NOMO-1 (cell line): ENCODE measurements around the gene MGLL.

Experiments used
- DNase-seq, 2 experiments: peaks; one replicate each; lab custom pipeline; 2025; ENCODE audit not compliant: unreplicated experiment in 2 of 2; lab: John Stamatoyannopoulos, UW

The MGLL gene

GRCh38 chr3:127680798-127681221 lies 141.5 kb downstream of the MGLL start:
- DNase-seq, result no peak

DNA sequence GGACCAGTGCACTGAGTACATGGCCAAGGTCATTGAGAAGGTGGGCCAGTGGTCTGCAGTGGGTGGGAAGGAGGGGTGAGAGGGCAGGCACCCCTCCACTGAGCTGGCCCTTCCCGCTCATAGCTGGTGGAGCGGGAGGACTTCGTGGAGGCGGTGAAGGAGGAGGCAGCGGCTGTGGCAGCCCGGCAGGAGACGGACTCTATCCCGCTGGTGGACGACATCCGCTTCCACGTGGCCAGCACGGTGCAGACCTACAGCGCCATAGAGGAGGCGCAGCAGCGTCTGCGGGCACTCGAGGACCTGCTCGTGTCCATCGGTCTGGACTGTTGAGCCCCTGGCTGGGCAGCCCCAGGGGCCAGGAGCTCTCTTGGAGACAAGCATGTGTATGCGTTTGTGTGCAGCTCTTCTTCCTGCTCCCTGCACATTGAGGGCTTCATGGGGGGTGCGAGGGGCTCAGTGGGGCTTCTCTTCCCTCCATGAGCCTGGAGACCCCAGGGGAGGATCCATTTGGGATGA lies 142.1 kb downstream of the MGLL start:
- no peak for DNase-seq

DNA sequence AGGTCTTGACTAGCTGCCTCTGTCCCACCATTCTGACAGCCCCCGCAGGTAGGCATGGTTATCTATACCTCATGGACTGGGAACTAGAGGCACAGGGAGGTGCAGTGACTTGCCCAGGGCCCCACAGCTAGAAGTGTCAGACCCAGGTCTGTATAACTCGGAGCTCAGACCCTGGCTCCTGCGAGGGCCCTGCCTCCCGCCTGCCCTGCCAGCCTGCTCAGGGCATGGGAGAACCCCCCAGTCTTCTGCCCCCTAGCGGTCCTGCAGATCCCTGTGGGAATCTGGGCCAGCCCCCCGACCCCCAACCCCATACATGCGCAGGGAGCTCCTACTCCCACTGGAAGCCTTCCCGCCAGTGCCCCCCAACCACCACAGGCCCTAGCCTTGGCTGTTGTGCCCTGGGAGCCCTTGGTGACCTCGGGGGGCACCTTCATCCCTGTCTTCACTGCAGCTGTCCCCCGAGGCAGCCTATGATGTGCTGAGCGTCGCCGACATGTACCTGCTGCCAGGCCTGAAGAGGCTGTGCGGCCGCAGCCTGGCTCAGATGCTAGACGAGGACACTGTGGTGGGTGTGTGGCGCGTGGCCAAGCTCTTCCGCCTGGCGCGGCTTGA lies 142.7 kb downstream of the MGLL start:
- DNase-seq, result no peak

- DNase-seq, result peak; percentile 81 to 90
These were observed 143.4 kb downstream of the MGLL start for GRCh38 chr3:127678611-127679533.

GRCh38 chr3:127678315-127678599 lies 144.1 kb downstream of the MGLL start:
- DNase-seq, result no peak

- DNase-seq, result no peak
These were observed 144.6 kb downstream of the MGLL start for GRCh38 chr3:127677541-127678314.

- DNase-seq, result no peak
These were observed 145.4 kb downstream of the MGLL start for GRCh38 chr3:127676921-127677351.

GRCh38 chr3:127676456-127676855 lies 145.9 kb downstream of the MGLL start:
- DNase-seq, result no peak

DNA sequence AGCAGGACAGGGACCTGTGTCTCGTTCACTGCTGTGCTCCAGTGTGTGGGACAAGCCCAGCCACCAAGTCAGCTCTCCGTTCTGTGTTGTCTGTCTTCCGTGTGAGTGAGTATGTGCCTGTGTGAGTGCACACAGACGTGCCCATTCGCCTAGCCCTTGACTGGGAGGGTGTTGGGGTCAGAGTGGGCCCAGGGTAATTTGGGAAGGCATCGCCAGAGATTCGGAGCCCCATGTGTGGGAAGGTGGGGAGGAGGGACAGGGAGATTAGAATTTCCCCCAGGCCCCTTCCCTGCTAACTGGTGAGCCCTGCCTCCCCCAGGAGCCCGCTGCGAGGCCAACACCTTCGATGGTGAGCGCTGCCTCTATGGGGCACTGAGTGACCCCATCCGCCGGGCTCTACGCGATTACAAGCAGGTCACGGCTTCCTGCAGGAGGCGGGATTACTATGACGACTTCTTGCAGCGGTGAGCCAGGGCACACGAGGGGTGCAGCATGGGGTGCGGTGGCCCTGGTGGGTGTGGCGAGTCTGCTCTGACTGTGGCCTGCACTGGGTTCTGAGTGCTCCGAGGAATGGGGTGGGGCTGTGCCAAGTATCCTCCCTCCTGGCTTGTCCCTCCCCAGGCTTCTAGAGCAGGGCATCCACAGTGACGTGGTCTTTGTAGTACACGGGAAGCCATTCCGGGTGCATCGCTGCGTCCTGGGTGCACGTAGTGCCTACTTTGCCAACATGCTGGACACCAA lies 146.5 kb downstream of the MGLL start:
- DNase-seq, result no peak

GRCh38 chr3:127674790-127675189 lies 147.5 kb downstream of the MGLL start:
- no peak for DNase-seq

DNA sequence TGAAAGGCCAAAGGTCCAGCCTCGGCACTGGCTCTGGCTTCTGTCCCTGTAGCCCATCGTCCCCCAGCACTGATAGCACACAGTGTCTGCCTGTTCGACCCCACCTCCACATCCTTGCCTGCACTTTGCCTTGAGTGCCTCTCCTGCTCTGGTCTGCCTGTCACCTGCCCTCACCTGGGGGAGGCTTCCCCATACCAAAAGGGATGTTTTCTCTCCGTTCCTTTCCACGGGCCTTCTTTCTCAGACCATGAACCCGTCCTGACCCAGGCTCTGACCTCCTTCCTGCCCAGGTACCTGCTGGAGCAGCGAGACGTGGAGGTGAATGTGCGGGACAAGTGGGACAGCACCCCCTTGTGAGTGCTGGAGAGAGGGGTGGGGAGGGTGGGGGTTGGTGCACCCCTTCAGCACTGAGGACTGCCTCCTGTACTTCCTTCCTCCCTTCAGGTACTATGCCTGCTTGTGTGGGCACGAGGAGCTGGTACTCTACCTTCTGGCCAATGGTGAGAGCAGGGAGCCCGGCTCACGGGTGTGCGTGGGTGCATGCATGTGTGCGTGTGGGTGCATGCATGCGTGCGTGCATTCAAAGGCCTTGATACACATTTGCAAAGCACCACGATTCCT lies 148.1 kb downstream of the MGLL start:
- DNase-seq, result no peak

DNA sequence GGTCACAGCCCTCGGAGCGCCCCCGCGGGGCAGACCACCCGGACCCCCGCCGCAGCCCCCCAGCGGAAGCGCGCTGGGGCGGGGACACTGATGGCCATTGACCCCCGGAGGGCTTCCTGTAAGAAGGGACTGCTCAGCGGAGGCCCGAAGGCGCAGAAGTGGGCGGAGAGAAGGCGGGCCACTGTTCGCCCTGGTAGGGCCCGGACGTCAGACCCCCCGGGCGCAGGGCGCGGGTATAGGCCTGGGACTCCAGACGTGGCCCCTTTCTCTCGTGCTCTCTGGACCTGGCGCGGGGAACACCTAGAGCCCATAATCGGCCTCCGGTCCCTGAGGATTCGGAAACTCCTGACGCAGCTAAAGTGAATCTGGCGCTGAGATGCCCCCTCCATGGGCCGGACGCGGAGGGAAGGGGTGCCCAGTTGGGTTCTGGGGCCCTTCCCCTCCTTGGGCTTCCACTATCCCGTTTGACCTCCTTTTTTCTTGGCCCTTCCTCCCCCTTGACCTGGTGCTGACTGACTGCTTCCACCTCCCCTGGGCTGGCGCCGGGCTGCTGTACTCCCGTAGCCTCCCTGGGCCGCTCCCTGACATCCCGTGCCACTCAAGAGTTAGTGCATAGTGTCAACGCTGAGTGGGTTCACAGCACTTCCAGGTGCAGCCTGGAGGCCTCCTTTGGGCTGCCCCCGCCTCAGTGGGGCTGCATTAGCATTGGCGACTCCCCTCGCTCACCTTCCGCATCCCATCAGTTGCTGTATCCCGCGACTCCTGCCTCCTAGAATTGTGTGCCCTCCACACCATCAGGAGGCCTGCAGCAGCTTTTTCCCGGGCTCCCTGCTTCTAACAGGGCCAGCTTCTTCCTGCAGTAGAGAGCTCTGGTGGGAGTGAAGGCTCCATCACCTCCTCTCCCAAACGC lies 148.9 kb downstream of the MGLL start:
- DNase-seq, result peak; percentile 37 to 51

DNA sequence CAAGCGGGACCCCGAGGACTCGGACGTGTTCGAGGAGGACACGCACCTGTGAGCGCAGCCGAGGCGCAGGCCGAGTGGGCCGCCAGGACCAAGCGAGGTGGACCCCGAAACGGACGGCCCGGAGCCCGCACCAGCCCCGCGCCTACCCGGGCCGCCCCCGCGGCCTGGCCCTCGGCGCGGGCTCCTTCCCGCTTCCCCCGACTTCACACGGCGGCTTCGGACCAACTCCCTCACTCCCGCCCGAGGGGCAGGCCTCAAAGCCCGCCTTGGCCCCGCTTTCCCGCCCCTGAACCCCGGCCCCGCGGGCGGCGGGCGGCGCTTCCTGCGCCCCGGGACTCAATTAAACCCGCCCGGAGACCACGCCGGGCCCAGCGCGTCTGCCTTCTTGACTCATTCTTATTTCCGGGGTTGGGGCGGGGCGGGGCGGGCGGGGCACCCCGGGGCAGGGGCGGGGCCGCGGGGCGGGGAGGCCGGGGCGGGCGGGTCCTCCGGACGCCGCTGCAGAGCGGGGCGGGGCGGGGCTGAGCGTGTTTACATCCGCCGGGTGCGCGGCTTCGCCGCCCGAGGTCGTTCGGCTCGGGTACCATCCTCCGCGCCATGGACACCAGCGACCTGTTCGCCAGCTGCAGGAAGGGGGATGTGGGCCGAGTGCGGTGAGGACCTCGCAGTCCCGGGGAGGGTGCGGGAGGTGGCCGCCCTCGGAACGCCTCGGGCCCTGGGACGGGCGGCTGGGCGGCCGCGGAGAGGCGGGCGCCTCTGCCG lies 149.7 kb downstream of the MGLL start, which contains the start of gene ABTB1:
ABTB1 (plus strand) TSS at position 524 of the 762 bp plus-strand sequence; CDS start at position 598, 74 bp downstream.
- DNase-seq, result peak; percentile 82 to 90

GRCh38 chr3:127671523-127672428 lies 150.5 kb downstream of the MGLL start:
- peak; percentile 38 to 42 for DNase-seq

DNA sequence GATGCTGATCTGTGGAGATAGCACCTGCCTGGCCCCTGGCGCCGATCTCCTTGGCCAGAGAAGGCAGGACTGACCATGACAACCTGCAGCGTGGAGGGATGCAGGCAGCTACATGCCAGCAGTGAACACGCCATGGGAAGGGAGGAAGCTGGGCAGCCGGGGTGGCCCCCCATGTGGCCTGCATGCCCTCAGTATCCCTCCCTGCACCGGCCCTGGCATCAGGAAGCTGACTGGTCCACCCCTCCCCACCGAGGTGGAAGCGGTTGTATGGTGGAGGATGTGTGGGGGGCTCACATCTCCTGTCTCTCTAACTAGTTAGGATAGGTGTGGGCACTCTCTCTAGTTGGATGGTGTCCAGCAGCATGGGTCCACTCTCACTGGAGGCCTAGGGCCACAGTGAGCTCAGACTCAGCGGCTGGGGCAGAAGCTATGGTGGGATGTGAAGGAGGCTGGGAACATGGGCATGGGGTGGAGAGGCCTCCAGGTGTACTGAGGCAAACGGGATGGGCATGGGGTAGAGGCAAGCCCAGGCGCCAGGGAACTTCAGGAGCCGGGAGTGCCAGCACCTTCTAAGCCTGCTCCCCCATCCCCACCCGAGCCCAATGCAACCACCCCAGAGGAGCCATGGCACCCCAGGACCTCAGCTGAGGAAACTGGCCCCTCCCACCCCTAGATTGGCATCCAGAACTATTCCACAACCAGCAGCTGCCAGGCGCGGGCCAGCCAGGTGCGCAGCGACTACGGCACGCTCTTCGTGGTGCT lies 151.4 kb downstream of the MGLL start:
- no peak for DNase-seq

DNA sequence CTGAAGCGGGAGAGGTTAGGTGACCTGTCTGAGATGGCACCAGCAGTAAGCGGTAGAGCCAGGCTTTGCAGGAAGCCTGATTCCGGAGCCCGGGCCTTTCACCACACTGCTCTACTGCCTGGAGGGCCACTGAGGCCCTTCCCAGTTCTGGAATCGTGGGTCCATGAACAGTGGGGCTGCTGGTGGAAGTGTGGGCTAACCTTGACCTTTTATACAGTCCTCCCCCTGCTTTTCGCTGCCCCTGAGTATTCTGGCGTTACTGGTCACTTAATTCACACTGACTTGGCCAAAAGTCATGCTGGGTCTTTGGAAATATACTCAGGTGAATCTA lies 152.1 kb downstream of the MGLL start:
- no peak for DNase-seq
